GM21381 (cell line): ENCODE measurements around the gene MUC12.
A peak's percentile ranks its signal among the peaks of the same experiment; 100 is the strongest.
"Not testable (repeated sequence)": the region's sequence is repeated elsewhere in the genome, so short reads cannot be mapped to it uniquely, and the experiment has no call there.

Experiments
- ATAC-seq: cut with Tn5 transposase; IDR thresholded peaks from one replicate; pipeline ENCODE4 v1.9.1; 2021; ENCODE audit warnings: mild to moderate bottlenecking, moderate library complexity; ENCODE audit not compliant: unreplicated experiment

Gene MUC12

GRCh38 chr7:100959894-100960293 lies 9.5 kb upstream of the MUC12 start:
- ATAC-seq: no peak

GRCh38 chr7:100962537-100962936 lies 6.8 kb upstream of the MUC12 start:
- no peak for ATAC-seq

GRCh38 chr7:100963386-100963785 lies 6.0 kb upstream of the MUC12 start:
- no peak for ATAC-seq

- no peak for ATAC-seq
Measured at GRCh38 chr7:100963874-100964273, 5.5 kb upstream of the MUC12 start.

GRCh38 chr7:100964630-100965029 lies 4.7 kb upstream of the MUC12 start:
- no peak for ATAC-seq

- ATAC-seq: no peak
Measured at GRCh38 chr7:100965045-100965722, 4.2 kb upstream of the MUC12 start.

- peak; percentile 70 for ATAC-seq
Measured at GRCh38 chr7:100965723-100966541, 3.4 kb upstream of the MUC12 start.

GRCh38 chr7:100966542-100967291 lies 2.6 kb upstream of the MUC12 start:
- no peak for ATAC-seq

GRCh38 chr7:100967292-100967863 lies 2.0 kb upstream of the MUC12 start:
- no peak for ATAC-seq

GRCh38 chr7:100968031-100968430 lies 1.3 kb upstream of the MUC12 start:
- ATAC-seq: no peak

- ATAC-seq: no peak
Measured at GRCh38 chr7:100968650-100969049, 715 bp upstream of the MUC12 start.

GRCh38 chr7:100971111-100972001 lies 2.0 kb downstream of the MUC12 start:
- ATAC-seq: no peak

GRCh38 chr7:100972002-100972347 lies 2.6 kb downstream of the MUC12 start:
- no peak for ATAC-seq

GRCh38 chr7:100974021-100974420 lies 4.7 kb downstream of the MUC12 start:
- ATAC-seq: no peak

GRCh38 chr7:100975371-100975821 lies 6.0 kb downstream of the MUC12 start:
- ATAC-seq: no peak

- no peak for ATAC-seq
Measured at GRCh38 chr7:100978300-100978699, 8.9 kb downstream of the MUC12 start.

- ATAC-seq: no peak
Measured at GRCh38 chr7:100983451-100984187, 14.3 kb downstream of the MUC12 start.

- not testable (repeated sequence) for ATAC-seq
Measured at GRCh38 chr7:100984241-100984918, 15.0 kb downstream of the MUC12 start.
